WTC11 (cell line): ENCODE results near the gene SCN3A. TPM values are rescaled to one million over a fixed set of nuclear protein-coding genes. Genes with fewer than 3 reads are reported as not detected.

Experiments used
- ATAC-seq: fragments of 200-7000 bp; cut with Tn5 transposase; 2 replicates; pipeline ENCODE4 v1.10.0; 2021; ENCODE audit warnings: mild to moderate bottlenecking, moderate library complexity
- CTCF ChIA-PET: fragments of 300-600 bp; sonication (Branson Sonifier 250); formaldehyde crosslinking; loops from one replicate; lab custom pipeline; 2021; ENCODE audit warnings: antibody characterized with exemption; lab: Charles Lee
- POLR2A ChIA-PET: fragments of 350-600 bp; sonication (Branson Sonifier 250); formaldehyde crosslinking; loops from one replicate; lab custom pipeline; 2021; ENCODE audit warnings: antibody characterized with exemption; lab: Charles Lee
- DNase-seq: peaks from one replicate; pipeline ENCODE4 v3.0.0; 2021; ENCODE audit warnings: low spot score
- H3K27ac Mint-ChIP-seq: 2 replicates; pipeline ENCODE4 v1.8.0; 2021; ENCODE audit warnings: mixed read lengths
- H3K27me3 Mint-ChIP-seq: 2 replicates; pipeline ENCODE4 v1.8.0; 2021; ENCODE audit warnings: low read depth, mild to moderate bottlenecking, moderate library complexity, mixed read lengths
- H3K36me3 Mint-ChIP-seq: 2 replicates; pipeline ENCODE4 v1.8.0; 2021; ENCODE audit warnings: mixed read lengths
- H3K4me1 Mint-ChIP-seq: 2 replicates; pipeline ENCODE4 v1.8.0; 2022; ENCODE audit warnings: mixed read lengths
- H3K4me3 Mint-ChIP-seq: 2 replicates; pipeline ENCODE4 v1.8.0; 2021; ENCODE audit warnings: mild to moderate bottlenecking, moderate library complexity, mixed read lengths
- H3K9me3 Mint-ChIP-seq: 2 replicates; pipeline ENCODE4 v1.8.0; 2021; ENCODE audit warnings: mixed read lengths
- ATF1 ChIP-seq: sonication (generic); formaldehyde crosslinking; IDR thresholded peaks from 2 replicates; pipeline ENCODE4 v1.8.1; 2023; ENCODE audit warnings: mild to moderate bottlenecking, moderate library complexity, missing genetic modification reagents
- E2F1 ChIP-seq: sonication (generic); formaldehyde crosslinking; IDR thresholded peaks from 2 replicates; pipeline ENCODE4 v1.8.0; 2022; ENCODE audit warnings: mild to moderate bottlenecking, missing genetic modification reagents
- E2F5 ChIP-seq: sonication (generic); formaldehyde crosslinking; IDR thresholded peaks from 2 replicates; pipeline ENCODE4 v1.8.1; 2022; ENCODE audit warnings: mild to moderate bottlenecking, moderate library complexity, missing genetic modification reagents
- ERG ChIP-seq: fragments of 250-450 bp; sonication (Bioruptor Pico); IDR thresholded peaks from 2 replicates; pipeline ENCODE4 v1.8.0; 2021; ENCODE audit warnings: mild to moderate bottlenecking
- ETV6 ChIP-seq: sonication (generic); formaldehyde crosslinking; IDR thresholded peaks from 2 replicates; pipeline ENCODE4 v1.8.1; 2022; ENCODE audit warnings: mild to moderate bottlenecking, missing genetic modification reagents
- GTF2I ChIP-seq: fragments of 250-450 bp; sonication (Bioruptor Pico); conservative IDR thresholded peaks from 2 replicates; pipeline ENCODE4 v1.4.0; 2021; ENCODE audit warnings: mild to moderate bottlenecking
- MAX ChIP-seq: sonication (generic); formaldehyde crosslinking; IDR thresholded peaks from 2 replicates; pipeline ENCODE4 v1.8.0; 2022; ENCODE audit warnings: mild to moderate bottlenecking, missing genetic modification reagents
- MLX ChIP-seq: sonication (generic); formaldehyde crosslinking; IDR thresholded peaks from 2 replicates; pipeline ENCODE4 v1.8.1; 2023; ENCODE audit warnings: mild to moderate bottlenecking, missing genetic modification reagents, moderate library complexity
- NFE2L1 ChIP-seq: sonication (generic); formaldehyde crosslinking; IDR thresholded peaks from 2 replicates; pipeline ENCODE4 v1.8.1; 2023; ENCODE audit warnings: missing genetic modification reagents
- PRDM15 ChIP-seq: sonication (generic); formaldehyde crosslinking; IDR thresholded peaks from 2 replicates; pipeline ENCODE4 v1.8.0; 2022; ENCODE audit warnings: missing genetic modification reagents
- RELA ChIP-seq: sonication (generic); formaldehyde crosslinking; IDR thresholded peaks from 2 replicates; pipeline ENCODE4 v1.8.1; 2022; ENCODE audit warnings: missing genetic modification reagents, mild to moderate bottlenecking, borderline replicate concordance
- SMAD3 ChIP-seq: sonication (generic); formaldehyde crosslinking; IDR thresholded peaks from 2 replicates; pipeline ENCODE4 v1.8.0; 2022; ENCODE audit warnings: missing genetic modification reagents, mild to moderate bottlenecking, borderline replicate concordance
- TEAD4 ChIP-seq: sonication (generic); formaldehyde crosslinking; IDR thresholded peaks from 2 replicates; pipeline ENCODE4 v1.8.0; 2022; ENCODE audit warnings: mild to moderate bottlenecking, missing genetic modification reagents
- ZBTB43 ChIP-seq: sonication (generic); formaldehyde crosslinking; IDR thresholded peaks from 2 replicates; pipeline ENCODE4 v1.8.1; 2023; ENCODE audit warnings: mild to moderate bottlenecking, missing genetic modification reagents
- ZNF232 ChIP-seq: sonication (generic); formaldehyde crosslinking; IDR thresholded peaks from 2 replicates; pipeline ENCODE4 v1.8.0; 2022; ENCODE audit warnings: mild to moderate bottlenecking, missing genetic modification reagents
- total RNA-seq: library from RNA; stranded (reverse); gene quantifications from 3 replicates; pipeline ENCODE4 v1.2.3, GENCODE V29; 2021

The SCN3A gene
- total RNA-seq, 1 experiment from 2014 or later: 0.04 TPM

GRCh38 chr2:165113414-165113813 is 90.4 kb downstream of the SCN3A start:
- DNase-seq (no peak), ATAC-seq (no peak)
- Mint-ChIP-seq H3K27ac (no peak overlapping the region), H3K36me3 (no peaks in the 10 kb centered on the region), H3K9me3 (no peaks in the 10 kb centered on the region), H3K4me1 (peaks cover 15% of the 10 kb centered on the region), H3K4me3 (no peak overlapping the region), H3K27me3 (no peaks in the 10 kb centered on the region)
- TF ChIP-seq MLX (CRISPR knock-in tag) (no peak), ZBTB43 (CRISPR knock-in tag) (no peak), NFE2L1 (no peak), PRDM15 (CRISPR knock-in tag) (no peak), MAX (CRISPR knock-in tag) (no peak), GTF2I (no peak), ZNF232 (CRISPR knock-in tag) (no peak)
- POLR2A ChIA-PET: no interaction called here
- CTCF ChIA-PET: interaction anchor here (2.0 kb wide), 1 partner anchor 97 kb away, joined by 10 read pairs; no protein-coding TSS in a partner anchor

GRCh38 chr2:165112789-165113188 is 91.1 kb downstream of the SCN3A start:
- no peak overlapping the region for H3K27ac Mint-ChIP-seq
- DNase-seq (no peak), ATAC-seq (no peak)
- no peaks in the 10 kb centered on the region for H3K27me3 Mint-ChIP-seq
- no peaks in the 10 kb centered on the region for H3K36me3 Mint-ChIP-seq
- H3K4me3 Mint-ChIP-seq: no peak overlapping the region
- ChIA-PET POLR2A (no interaction called here), CTCF (no interaction called here)
- TF ChIP-seq SMAD3 (no peak), ZNF232 (CRISPR knock-in tag) (no peak), ETV6 (no peak), RELA (CRISPR knock-in tag) (no peak), PRDM15 (CRISPR knock-in tag) (no peak), E2F5 (CRISPR knock-in tag) (no peak), ERG (no peak), ATF1 (no peak), E2F1 (CRISPR knock-in tag) (no peak), TEAD4 (CRISPR knock-in tag) (no peak)
- peaks cover 15% of the 10 kb centered on the region for H3K4me1 Mint-ChIP-seq
- no peaks in the 10 kb centered on the region for H3K9me3 Mint-ChIP-seq
